ENCODE results near the gene AKR1E2. TPM values are rescaled to one million over a fixed set of nuclear protein-coding genes. Genes with fewer than 3 reads are reported as not detected.
"Not testable (repeated sequence)": the region's sequence is repeated elsewhere in the genome, so short reads cannot be mapped to it uniquely, and the experiment has no call there.

AKR1E2 gene
- total RNA-seq, 1 donor from 2014 or later = 1.7 TPM

GRCh38 chr10:4813023-4813422 is 13.0 kb upstream of the AKR1E2 start:
- no peak for DNase-seq (ENCODE audit: extremely low spot score, unreplicated experiment)
- Mint-ChIP-seq H3K27me3 (ENCODE audit: unreplicated experiment) (peaks cover 2% of the 10 kb centered on the region), H3K4me1 (ENCODE audit: unreplicated experiment) (peaks cover 19% of the 10 kb centered on the region), H3K36me3 (ENCODE audit: unreplicated experiment) (no peaks in the 10 kb centered on the region), H3K27ac (ENCODE audit: unreplicated experiment) (no peak overlapping the region), H3K9me3 (ENCODE audit: unreplicated experiment) (no peaks in the 10 kb centered on the region), H3K4me3 (ENCODE audit: unreplicated experiment) (no peak overlapping the region)
- no peak for TF ChIP-seq CTCF (IDR thresholded peaks at IDR 0.05)

- TF ChIP-seq CTCF (IDR thresholded peaks at IDR 0.05) = no peak
- peaks cover 14% of the 10 kb centered on the region for H3K4me1 Mint-ChIP-seq (ENCODE audit: unreplicated experiment)
- H3K4me3 Mint-ChIP-seq (ENCODE audit: unreplicated experiment) = no peak overlapping the region
- H3K36me3 Mint-ChIP-seq (ENCODE audit: unreplicated experiment) = no peaks in the 10 kb centered on the region
- H3K9me3 Mint-ChIP-seq (ENCODE audit: unreplicated experiment) = no peaks in the 10 kb centered on the region
- H3K27ac Mint-ChIP-seq (ENCODE audit: unreplicated experiment) = no peak overlapping the region
- DNase-seq (ENCODE audit: extremely low spot score, unreplicated experiment) = no peak
- peaks cover 2% of the 10 kb centered on the region for H3K27me3 Mint-ChIP-seq (ENCODE audit: unreplicated experiment)
Measured at GRCh38 chr10:4813496-4813895, 12.5 kb upstream of the AKR1E2 start.

- not testable (repeated sequence) for DNase-seq (ENCODE audit: extremely low spot score, unreplicated experiment); H3K9me3 Mint-ChIP-seq (ENCODE audit: unreplicated experiment); H3K27ac Mint-ChIP-seq (ENCODE audit: unreplicated experiment); H3K4me1 Mint-ChIP-seq (ENCODE audit: unreplicated experiment); H3K4me3 Mint-ChIP-seq (ENCODE audit: unreplicated experiment); H3K36me3 Mint-ChIP-seq (ENCODE audit: unreplicated experiment)
- peak; percentile 60 for TF ChIP-seq CTCF (IDR thresholded peaks at IDR 0.05)
- peaks cover 12% of the 10 kb centered on the region for H3K27me3 Mint-ChIP-seq (ENCODE audit: unreplicated experiment)
Measured at GRCh38 chr10:4815646-4816180, 10.3 kb upstream of the AKR1E2 start.

- peaks cover 5% of the 10 kb centered on the region for H3K4me1 Mint-ChIP-seq (ENCODE audit: unreplicated experiment)
- H3K36me3 Mint-ChIP-seq (ENCODE audit: unreplicated experiment) = no peaks in the 10 kb centered on the region
- no peak for TF ChIP-seq CTCF (IDR thresholded peaks at IDR 0.05)
- H3K27ac Mint-ChIP-seq (ENCODE audit: unreplicated experiment) = no peak overlapping the region
- H3K27me3 Mint-ChIP-seq (ENCODE audit: unreplicated experiment) = peaks cover 17% of the 10 kb centered on the region
- H3K9me3 Mint-ChIP-seq (ENCODE audit: unreplicated experiment) = no peaks in the 10 kb centered on the region
- no peak overlapping the region for H3K4me3 Mint-ChIP-seq (ENCODE audit: unreplicated experiment)
- no peak for DNase-seq (ENCODE audit: extremely low spot score, unreplicated experiment)
Measured at GRCh38 chr10:4816966-4817365, 9.0 kb upstream of the AKR1E2 start.

- Mint-ChIP-seq H3K4me3 (ENCODE audit: unreplicated experiment) (no peak overlapping the region), H3K27ac (ENCODE audit: unreplicated experiment) (no peak overlapping the region), H3K36me3 (ENCODE audit: unreplicated experiment) (no peaks in the 10 kb centered on the region), H3K27me3 (ENCODE audit: unreplicated experiment) (peaks cover 20% of the 10 kb centered on the region), H3K4me1 (ENCODE audit: unreplicated experiment) (no peaks in the 10 kb centered on the region), H3K9me3 (ENCODE audit: unreplicated experiment) (peaks cover 6% of the 10 kb centered on the region)
- no peak for TF ChIP-seq CTCF (IDR thresholded peaks at IDR 0.05)
- no peak for DNase-seq (ENCODE audit: extremely low spot score, unreplicated experiment)
Measured at GRCh38 chr10:4819067-4819466, 6.9 kb upstream of the AKR1E2 start.

Data from osteocyte (in vitro differentiated cells).